ENCODE data around the gene ARMH4. TPM values are rescaled to one million over a fixed set of nuclear protein-coding genes. Genes with fewer than 3 reads are reported as not detected.

ARMH4 gene
- total RNA-seq, 6 experiments from 2014 or later: 2.6 to 6.5 (median 3.7) TPM

- Mint-ChIP-seq H3K9me3 (peaks cover 18% of the 10 kb centered on the region), H3K27me3 (ENCODE audit: insufficient read depth) (no peaks in the 10 kb centered on the region)
- TF ChIP-seq CTCF (IDR thresholded peaks at IDR 0.05): no peak
These were observed 188.9 kb downstream of the ARMH4 start for GRCh38 chr14:57963071-57963470.

GRCh38 chr14:57962325-57963035, 189.5 kb downstream of the ARMH4 start:
- Mint-ChIP-seq H3K36me3 (ENCODE audit: low read depth) (no peaks in the 10 kb centered on the region; the same call in 1 of the 2 replicates), H3K4me3 (no peak overlapping the region), H3K27ac (no peak overlapping the region), H3K27me3 (ENCODE audit: insufficient read depth) (no peaks in the 10 kb centered on the region), H3K4me1 (ENCODE audit: low read depth) (no peaks in the 10 kb centered on the region), H3K9me3 (peaks cover 18% of the 10 kb centered on the region)
- TF ChIP-seq CTCF (IDR thresholded peaks at IDR 0.05): no peak
- no peak for DNase-seq

More at GRCh38 chr14:57963071-57963470, 188.9 kb downstream of the ARMH4 start:
- Mint-ChIP-seq H3K36me3 (ENCODE audit: low read depth) (no peaks in the 10 kb centered on the region; the same call in 1 of the 2 replicates), H3K4me1 (ENCODE audit: low read depth) (no peaks in the 10 kb centered on the region), H3K27ac (no peak overlapping the region), H3K4me3 (no peak overlapping the region)
- no peak for DNase-seq

- no peak overlapping the region for H3K4me3 Mint-ChIP-seq
- no peak overlapping the region for H3K27ac Mint-ChIP-seq
- TF ChIP-seq CTCF (IDR thresholded peaks at IDR 0.05): no peak
- H3K27me3 Mint-ChIP-seq (ENCODE audit: insufficient read depth): no peaks in the 10 kb centered on the region; the same call in 1 of the 2 replicates
- DNase-seq: no peak
- H3K4me1 Mint-ChIP-seq (ENCODE audit: low read depth): no peaks in the 10 kb centered on the region
- H3K9me3 Mint-ChIP-seq: peaks cover 21% of the 10 kb centered on the region
- H3K36me3 Mint-ChIP-seq (ENCODE audit: low read depth): no peaks in the 10 kb centered on the region; the same call in 1 of the 2 replicates
These were observed 190.3 kb downstream of the ARMH4 start for GRCh38 chr14:57961786-57962060.

- Mint-ChIP-seq H3K36me3 (ENCODE audit: low read depth) (no peaks in the 10 kb centered on the region; the same call in 1 of the 2 replicates), H3K4me3 (no peak overlapping the region), H3K27ac (no peak overlapping the region), H3K27me3 (ENCODE audit: insufficient read depth) (no peaks in the 10 kb centered on the region; the same call in 1 of the 2 replicates), H3K4me1 (ENCODE audit: low read depth) (no peaks in the 10 kb centered on the region), H3K9me3 (peaks cover 25% of the 10 kb centered on the region)
- TF ChIP-seq CTCF (IDR thresholded peaks at IDR 0.05): no peak
- DNase-seq: no peak
These were observed 190.8 kb downstream of the ARMH4 start for GRCh38 chr14:57960946-57961785.

GRCh38 chr14:57957441-57957840, 194.6 kb downstream of the ARMH4 start:
- H3K4me1 Mint-ChIP-seq (ENCODE audit: low read depth): no peaks in the 10 kb centered on the region
- no peak for TF ChIP-seq CTCF (IDR thresholded peaks at IDR 0.05)
- H3K27me3 Mint-ChIP-seq (ENCODE audit: insufficient read depth): no peaks in the 10 kb centered on the region; the same call in 1 of the 2 replicates
- peaks cover 43% of the 10 kb centered on the region for H3K9me3 Mint-ChIP-seq
- DNase-seq: no peak
- no peak overlapping the region for H3K4me3 Mint-ChIP-seq
- H3K27ac Mint-ChIP-seq: no peak overlapping the region
- H3K36me3 Mint-ChIP-seq (ENCODE audit: low read depth): no peaks in the 10 kb centered on the region; the same call in 1 of the 2 replicates

Other genes starting within 250 kb of the ARMH4 start
- 10 to 100 TPM; 79.0 to 89.0 (median 85.5) TPM for gene ACTR10, start 47.9 kb upstream of the ARMH4 start, total RNA-seq (2021; fragmentation: NEBNext Ultra II Directional; extraction: Animal tissue kit (Norgen Biotek cat#: 25700))
- gene PSMA3, start 92.6 kb upstream of the ARMH4 start, total RNA-seq (2021; fragmentation: NEBNext Ultra II Directional; extraction: Animal tissue kit (Norgen Biotek cat#: 25700)): 100 to 1,000 TPM; 158 to 210 (median 187) TPM
- 10 to 100 TPM; 10.5 to 13.4 (median 12.3) TPM for gene ARID4A, start 146.3 kb upstream of the ARMH4 start, total RNA-seq (2021; fragmentation: NEBNext Ultra II Directional; extraction: Animal tissue kit (Norgen Biotek cat#: 25700))
- not detected for gene TOMM20L, start 243.7 kb upstream of the ARMH4 start, total RNA-seq (2021; fragmentation: NEBNext Ultra II Directional; extraction: Animal tissue kit (Norgen Biotek cat#: 25700))

Data from HFFc6 (cell line).